ENCODE results near the gene CCDC68.

CCDC68 gene

DNA sequence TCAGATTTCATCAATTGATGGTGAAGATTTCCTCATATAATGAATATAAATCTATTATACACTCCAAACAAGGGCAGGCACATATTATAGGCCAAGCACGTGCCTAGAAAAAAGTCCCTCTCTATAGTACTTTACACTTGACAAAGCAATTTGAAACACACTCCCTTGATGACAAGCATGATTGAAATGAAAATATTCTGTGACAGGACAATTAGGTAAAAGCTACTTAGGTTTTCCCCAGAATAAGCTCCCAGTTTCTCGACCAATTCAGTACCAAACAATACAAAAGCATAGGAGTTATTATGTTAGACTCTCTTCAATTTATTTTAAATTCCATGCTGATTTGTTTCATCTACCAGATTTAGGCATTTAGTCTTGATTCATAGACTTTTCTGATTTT is 47.7 kb downstream of the CCDC68 start:
- no peak overlapping the region for H3K27ac Mint-ChIP-seq
- no peak for TF ChIP-seq CTCF (IDR thresholded peaks at IDR 0.05)
- H3K36me3 Mint-ChIP-seq (ENCODE audit: low read depth): no peaks in the 10 kb centered on the region
- no peak for DNase-seq
- no peak overlapping the region for H3K4me3 Mint-ChIP-seq
- no peaks in the 10 kb centered on the region for H3K27me3 Mint-ChIP-seq (ENCODE audit: low read depth, poor library complexity)
- H3K4me1 Mint-ChIP-seq: no peaks in the 10 kb centered on the region
- peaks cover 3% of the 10 kb centered on the region for H3K9me3 Mint-ChIP-seq

DNA sequence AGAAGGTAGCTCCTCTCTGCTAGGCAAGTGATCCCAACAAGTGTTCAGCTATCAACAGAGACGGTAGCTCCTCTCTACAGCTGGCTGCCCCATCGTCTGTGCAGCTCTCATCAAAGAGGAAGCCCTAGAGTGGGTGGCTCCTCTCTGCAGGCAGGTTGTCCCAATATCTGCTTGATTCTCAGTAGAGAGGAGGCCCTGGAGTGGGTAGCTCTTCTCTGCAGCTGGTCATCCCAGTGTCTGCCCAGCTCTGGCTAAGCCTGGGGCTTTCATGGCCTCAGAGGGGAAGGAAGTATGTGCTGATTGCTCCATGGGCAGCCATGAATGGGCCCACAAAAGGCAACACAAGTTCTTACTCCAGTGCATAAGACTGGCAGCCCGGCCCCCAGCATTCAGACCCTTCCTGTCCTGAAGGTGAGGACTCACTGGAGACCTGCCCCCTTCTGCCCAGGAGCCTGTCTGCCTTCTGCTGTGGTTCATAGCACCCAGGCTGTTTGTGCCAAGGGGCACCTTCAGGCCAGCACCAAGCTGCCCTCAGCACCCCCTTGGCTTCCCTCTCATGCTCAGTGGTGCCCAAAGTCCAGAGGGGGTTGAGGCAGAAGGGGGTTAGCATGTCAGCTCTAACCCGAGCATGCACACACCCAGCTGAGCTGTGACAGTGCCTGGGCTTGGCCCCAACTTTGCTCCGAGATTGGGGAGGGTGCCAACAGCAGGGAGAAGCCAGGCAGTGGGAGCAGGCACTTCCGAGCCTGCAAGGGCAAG is 48.9 kb downstream of the CCDC68 start:
- TF ChIP-seq CTCF (IDR thresholded peaks at IDR 0.05): no peak
- Mint-ChIP-seq H3K4me1 (no peaks in the 10 kb centered on the region), H3K4me3 (no peak overlapping the region), H3K27me3 (ENCODE audit: low read depth, poor library complexity) (no peaks in the 10 kb centered on the region), H3K27ac (no peak overlapping the region), H3K36me3 (ENCODE audit: low read depth) (no peaks in the 10 kb centered on the region), H3K9me3 (peaks cover 3% of the 10 kb centered on the region)
- DNase-seq: no peak

DNA sequence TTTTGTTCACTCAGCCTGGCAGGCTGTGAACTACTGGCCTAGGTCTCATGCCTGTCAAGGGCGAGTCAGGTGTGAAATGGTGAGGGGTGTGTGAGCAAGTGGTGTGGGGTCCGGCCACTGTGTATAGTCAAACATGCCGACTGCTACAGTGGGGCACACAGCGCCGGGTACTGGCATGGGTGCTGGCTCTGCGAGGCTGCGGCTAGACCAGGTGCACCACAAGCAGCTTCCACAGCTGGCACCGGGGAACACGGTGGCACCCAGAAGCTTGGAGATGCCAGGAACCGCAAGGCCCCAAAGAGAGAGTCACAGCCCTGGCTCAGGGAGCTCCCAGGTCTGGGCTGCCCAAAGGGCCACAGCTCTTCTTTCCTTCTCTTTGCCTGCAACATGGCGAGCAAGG is 49.7 kb downstream of the CCDC68 start:
- Mint-ChIP-seq H3K27me3 (ENCODE audit: low read depth, poor library complexity) (no peaks in the 10 kb centered on the region), H3K4me1 (no peaks in the 10 kb centered on the region), H3K27ac (no peak overlapping the region), H3K9me3 (peaks cover 3% of the 10 kb centered on the region), H3K4me3 (no peak overlapping the region), H3K36me3 (ENCODE audit: low read depth) (no peaks in the 10 kb centered on the region)
- DNase-seq: no peak
- TF ChIP-seq CTCF (IDR thresholded peaks at IDR 0.05): no peak

GRCh38 chr18:54906331-54907185 is 52.7 kb downstream of the CCDC68 start:
- no peaks in the 10 kb centered on the region for H3K36me3 Mint-ChIP-seq (ENCODE audit: low read depth)
- no peak overlapping the region for H3K27ac Mint-ChIP-seq
- H3K4me1 Mint-ChIP-seq: no peaks in the 10 kb centered on the region
- H3K4me3 Mint-ChIP-seq: no peak overlapping the region
- DNase-seq: no peak
- H3K27me3 Mint-ChIP-seq (ENCODE audit: low read depth, poor library complexity): no peaks in the 10 kb centered on the region
- no peak for TF ChIP-seq CTCF (IDR thresholded peaks at IDR 0.05)
- peaks cover 3% of the 10 kb centered on the region for H3K9me3 Mint-ChIP-seq

DNA sequence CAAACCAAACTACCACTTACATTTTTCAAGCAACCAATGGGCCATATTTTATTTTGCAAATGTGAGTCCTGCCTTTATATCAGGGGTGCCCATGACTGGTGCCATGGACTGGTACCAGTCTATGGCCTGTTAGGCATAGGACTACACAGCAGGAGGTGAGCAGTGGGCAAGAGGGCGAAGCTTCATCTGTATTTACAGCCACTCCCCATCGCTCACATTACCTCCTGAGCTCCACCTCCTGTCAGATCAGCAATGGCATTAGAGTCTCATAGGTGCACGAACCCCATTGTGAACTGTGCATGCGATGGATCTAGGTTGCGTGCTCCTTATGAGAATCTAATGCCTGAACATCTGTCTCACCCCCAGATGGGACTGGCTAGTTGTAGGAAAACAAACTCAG is 53.6 kb downstream of the CCDC68 start:
- no peak for DNase-seq
- Mint-ChIP-seq H3K4me1 (no peaks in the 10 kb centered on the region), H3K4me3 (no peak overlapping the region), H3K36me3 (ENCODE audit: low read depth) (no peaks in the 10 kb centered on the region), H3K27me3 (ENCODE audit: low read depth, poor library complexity) (no peaks in the 10 kb centered on the region), H3K27ac (no peak overlapping the region), H3K9me3 (no peaks in the 10 kb centered on the region)
- no peak for TF ChIP-seq CTCF (IDR thresholded peaks at IDR 0.05)
